ENCODE results near the gene DOK7. TPM values are rescaled to one million over a fixed set of nuclear protein-coding genes. Genes with fewer than 3 reads are reported as not detected.

The DOK7 gene
- total RNA-seq, 2 donors from 2014 or later = 6.3 to 7.0 TPM

DNA sequence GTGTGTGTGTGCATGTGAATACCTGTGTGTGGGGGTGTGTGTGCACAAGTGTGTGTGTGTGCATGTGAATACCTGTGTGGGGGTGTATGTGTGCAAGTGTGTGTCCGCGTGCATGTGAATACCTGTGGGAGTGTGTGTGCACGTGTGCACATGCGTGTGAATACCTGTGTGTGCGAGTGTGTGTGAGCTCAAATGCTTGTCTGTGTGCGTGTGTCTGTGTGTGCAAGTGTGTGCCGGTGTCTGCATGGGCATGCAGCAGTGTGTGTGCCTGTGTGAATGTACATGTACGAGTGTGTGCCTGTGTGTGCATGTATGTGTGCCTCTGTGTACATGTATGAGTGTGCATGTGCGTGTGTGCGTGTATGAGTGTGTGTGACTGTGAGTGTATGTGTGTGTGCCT lies 5.0 kb downstream of the DOK7 start:
- WGBS, 2 donors = 87 to 94% methylated on average over 9 to 10 of the region's 10 CpGs
- intact Hi-C loops (cut with DNase I) = no loop called here
- H3K27me3 ChIP-seq = no peaks in the 10 kb centered on the region
- no peak for DNase-seq
- H3K27ac ChIP-seq = no peak overlapping the region
- TF ChIP-seq CTCF (IDR thresholded peaks at IDR 0.05) = no peak
- TF ChIP-seq POLR2A (IDR thresholded peaks at IDR 0.05) = no peak
- no peaks in the 10 kb centered on the region for H3K9me3 ChIP-seq
- H3K36me3 ChIP-seq (replicated peaks in 1 of 2; ENCODE audit: insufficient read depth in 1 of 2, low read depth in 2 of 2) = no peaks in the 10 kb centered on the region
- H3K4me3 ChIP-seq = no peak overlapping the region
- peaks cover 59% of the 10 kb centered on the region for H3K4me1 ChIP-seq
- no peak for ATAC-seq

GRCh38 chr4:3468804-3469203 lies 5.7 kb downstream of the DOK7 start:
- H3K4me1 ChIP-seq = peaks cover 60% of the 10 kb centered on the region
- intact Hi-C loops (cut with DNase I) = no loop called here
- no peak for ATAC-seq
- H3K36me3 ChIP-seq (replicated peaks in 1 of 2; ENCODE audit: insufficient read depth in 1 of 2, low read depth in 2 of 2) = no peaks in the 10 kb centered on the region
- H3K9me3 ChIP-seq = no peaks in the 10 kb centered on the region
- no peak overlapping the region for H3K27ac ChIP-seq
- H3K4me3 ChIP-seq = no peak overlapping the region
- TF ChIP-seq CTCF (IDR thresholded peaks at IDR 0.05) (no peak), POLR2A (IDR thresholded peaks at IDR 0.05) (no peak)
- DNase-seq = no peak
- H3K27me3 ChIP-seq = no peaks in the 10 kb centered on the region
- 83 to 92% methylated on average over 11 of the region's 11 CpGs for WGBS, 2 donors

DNA sequence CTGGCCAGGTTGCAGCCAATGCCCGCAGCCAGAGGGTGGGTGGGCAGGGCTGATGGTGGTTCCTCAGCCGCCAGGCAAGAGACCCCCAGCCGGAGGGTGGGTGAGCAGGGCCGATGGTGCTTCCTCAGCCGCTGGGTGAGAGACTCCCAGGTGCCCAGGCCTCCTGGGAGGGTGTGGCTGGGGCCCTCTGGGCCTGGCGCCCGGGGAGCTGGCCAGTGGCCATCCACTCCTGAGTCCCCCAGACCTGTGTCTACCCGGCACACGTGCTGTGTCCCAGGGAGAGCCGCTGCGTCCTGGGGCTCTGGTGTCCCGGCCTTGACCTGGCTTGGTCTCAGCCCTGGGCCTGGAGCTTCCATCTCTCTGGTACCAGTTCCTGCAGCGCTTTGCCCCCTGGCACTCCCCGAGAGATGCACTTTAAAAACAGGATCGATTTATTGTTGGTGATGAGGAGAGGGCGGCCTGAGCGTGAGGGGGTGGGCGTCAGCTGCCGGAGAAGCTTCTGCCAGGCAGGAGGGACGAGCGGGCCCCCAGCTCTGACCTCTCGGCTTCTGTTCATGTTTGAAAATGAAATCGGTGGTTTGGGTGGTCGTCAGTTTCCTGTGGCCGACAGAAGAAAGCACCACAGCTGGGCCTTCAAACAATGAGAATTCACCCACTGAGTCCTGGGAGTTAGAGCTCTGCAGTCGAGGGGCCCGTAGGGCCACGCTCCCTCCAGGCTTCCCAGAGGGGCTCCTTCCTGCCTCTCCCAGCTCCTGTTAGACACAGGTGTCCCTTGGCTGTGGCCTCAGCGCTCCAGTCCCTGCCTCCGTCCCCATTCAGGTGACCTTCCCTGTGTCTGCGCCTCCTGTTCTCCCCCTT lies 6.5 kb downstream of the DOK7 start:
- Histone ChIP-seq H3K4me3 (no peak overlapping the region), H3K4me1 (peaks cover 52% of the 10 kb centered on the region), H3K36me3 (replicated peaks in 1 of 2; ENCODE audit: insufficient read depth in 1 of 2, low read depth in 2 of 2) (no peaks in the 10 kb centered on the region), H3K27ac (peak overlapping the region in 3 of 4 donors; percentile 41 to 76 (median 58)), H3K27me3 (no peaks in the 10 kb centered on the region), H3K9me3 (no peaks in the 10 kb centered on the region)
- ATAC-seq (peak; percentile 25), DNase-seq (peak; percentile 59 to 89 (median 66))
- intact Hi-C loops (cut with DNase I) = no loop called here
- TF ChIP-seq CTCF (IDR thresholded peaks at IDR 0.05) = no peak
- TF ChIP-seq POLR2A (IDR thresholded peaks at IDR 0.05) = no peak
- WGBS, 2 donors = 50 to 76% methylated on average over 19 to 26 of the region's 31 CpGs

- H3K27me3 ChIP-seq = no peaks in the 10 kb centered on the region
- H3K4me1 ChIP-seq = peaks cover 49% of the 10 kb centered on the region
- 53 to 55% methylated on average over 22 to 25 of the region's 25 CpGs for WGBS, 2 donors
- intact Hi-C loops (cut with DNase I) = no loop called here
- no peak for TF ChIP-seq POLR2A (IDR thresholded peaks at IDR 0.05)
- peak in 1 of 7 experiments; percentile 14 for TF ChIP-seq CTCF (IDR thresholded peaks at IDR 0.05)
- peak overlapping the region; percentile 41 to 76 (median 52) for H3K27ac ChIP-seq
- H3K4me3 ChIP-seq = no peak overlapping the region
- no peaks in the 10 kb centered on the region for H3K36me3 ChIP-seq (replicated peaks in 1 of 2; ENCODE audit: insufficient read depth in 1 of 2, low read depth in 2 of 2)
- no peaks in the 10 kb centered on the region for H3K9me3 ChIP-seq
- DNase-seq = peak; percentile 68 to 86 (median 80)
- ATAC-seq = peak; percentile 20
Observed at GRCh38 chr4:3470244-3471097, 7.4 kb downstream of the DOK7 start.

All from body of pancreas (tissue), 4 donors.